Kidney epithelial cell (primary cell): Measurements from ENCODE around the gene UBE2Q1. TPM values are rescaled to one million over a fixed set of nuclear protein-coding genes. Genes with fewer than 3 reads are reported as not detected.

Experiments
- DNase-seq: peaks from one replicate; pipeline ENCODE4 v3.0.0-alpha.2; 2010; ENCODE audit warnings: low read depth
- H3K27me3 ChIP-seq: 2 replicates; pipeline ENCODE4 v1.6.0; 2011; ENCODE audit warnings: low read length; ENCODE audit not compliant: control insufficient read depth, insufficient read depth
- H3K36me3 ChIP-seq: 2 replicates; pipeline ENCODE4 v1.5.1; 2011; ENCODE audit warnings: low read length; ENCODE audit not compliant: control insufficient read depth, insufficient read depth
- H3K4me3 ChIP-seq: 2 replicates; pipeline ENCODE4 v1.5.1; 2011; ENCODE audit warnings: low read depth, mild to moderate bottlenecking, control low read depth, low read length
- total RNA-seq: library from RNA; depleted of rRNA; stranded (reverse); fragments of >200 nt; gene quantifications from 2 replicates; pipeline ENCODE4 v1.2.3, GENCODE V29; 2015
- TF ChIP-seq, protein P1 (sequence below): IDR thresholded peaks from 2 replicates; pipeline ENCODE4 v1.5.1; 2011; ENCODE audit warnings: mild to moderate bottlenecking, moderate library complexity, low read length, control low read depth, inconsistent platforms; ENCODE audit not compliant: insufficient read depth, poor library complexity, severe bottlenecking

UBE2Q1 gene
- total RNA-seq, 1 donor from 2014 or later = 42.7 TPM

DNA sequence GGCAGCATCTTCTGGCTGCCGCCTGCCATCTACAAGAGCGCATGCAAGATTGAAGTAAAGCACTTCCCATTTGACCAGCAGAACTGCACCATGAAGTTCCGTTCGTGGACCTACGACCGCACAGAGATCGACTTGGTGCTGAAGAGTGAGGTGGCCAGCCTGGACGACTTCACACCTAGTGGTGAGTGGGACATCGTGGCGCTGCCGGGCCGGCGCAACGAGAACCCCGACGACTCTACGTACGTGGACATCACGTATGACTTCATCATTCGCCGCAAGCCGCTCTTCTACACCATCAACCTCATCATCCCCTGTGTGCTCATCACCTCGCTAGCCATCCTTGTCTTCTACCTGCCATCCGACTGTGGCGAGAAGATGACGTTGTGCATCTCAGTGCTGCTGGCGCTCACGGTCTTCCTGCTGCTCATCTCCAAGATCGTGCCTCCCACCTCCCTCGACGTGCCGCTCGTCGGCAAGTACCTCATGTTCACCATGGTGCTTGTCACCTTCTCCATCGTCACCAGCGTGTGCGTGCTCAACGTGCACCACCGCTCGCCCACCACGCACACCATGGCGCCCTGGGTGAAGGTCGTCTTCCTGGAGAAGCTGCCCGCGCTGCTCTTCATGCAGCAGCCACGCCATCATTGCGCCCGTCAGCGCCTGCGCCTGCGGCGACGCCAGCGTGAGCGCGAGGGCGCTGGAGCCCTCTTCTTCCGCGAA, 12.9 kb upstream of the UBE2Q1 start:
- no peak for DNase-seq
- Histone ChIP-seq H3K4me3 (no peak overlapping the region), H3K36me3 (no peaks in the 10 kb centered on the region), H3K27me3 (peaks cover 31% of the 10 kb centered on the region)
- TF ChIP-seq, protein P1, sequence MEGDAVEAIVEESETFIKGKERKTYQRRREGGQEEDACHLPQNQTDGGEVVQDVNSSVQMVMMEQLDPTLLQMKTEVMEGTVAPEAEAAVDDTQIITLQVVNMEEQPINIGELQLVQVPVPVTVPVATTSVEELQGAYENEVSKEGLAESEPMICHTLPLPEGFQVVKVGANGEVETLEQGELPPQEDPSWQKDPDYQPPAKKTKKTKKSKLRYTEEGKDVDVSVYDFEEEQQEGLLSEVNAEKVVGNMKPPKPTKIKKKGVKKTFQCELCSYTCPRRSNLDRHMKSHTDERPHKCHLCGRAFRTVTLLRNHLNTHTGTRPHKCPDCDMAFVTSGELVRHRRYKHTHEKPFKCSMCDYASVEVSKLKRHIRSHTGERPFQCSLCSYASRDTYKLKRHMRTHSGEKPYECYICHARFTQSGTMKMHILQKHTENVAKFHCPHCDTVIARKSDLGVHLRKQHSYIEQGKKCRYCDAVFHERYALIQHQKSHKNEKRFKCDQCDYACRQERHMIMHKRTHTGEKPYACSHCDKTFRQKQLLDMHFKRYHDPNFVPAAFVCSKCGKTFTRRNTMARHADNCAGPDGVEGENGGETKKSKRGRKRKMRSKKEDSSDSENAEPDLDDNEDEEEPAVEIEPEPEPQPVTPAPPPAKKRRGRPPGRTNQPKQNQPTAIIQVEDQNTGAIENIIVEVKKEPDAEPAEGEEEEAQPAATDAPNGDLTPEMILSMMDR = no peak

DNA sequence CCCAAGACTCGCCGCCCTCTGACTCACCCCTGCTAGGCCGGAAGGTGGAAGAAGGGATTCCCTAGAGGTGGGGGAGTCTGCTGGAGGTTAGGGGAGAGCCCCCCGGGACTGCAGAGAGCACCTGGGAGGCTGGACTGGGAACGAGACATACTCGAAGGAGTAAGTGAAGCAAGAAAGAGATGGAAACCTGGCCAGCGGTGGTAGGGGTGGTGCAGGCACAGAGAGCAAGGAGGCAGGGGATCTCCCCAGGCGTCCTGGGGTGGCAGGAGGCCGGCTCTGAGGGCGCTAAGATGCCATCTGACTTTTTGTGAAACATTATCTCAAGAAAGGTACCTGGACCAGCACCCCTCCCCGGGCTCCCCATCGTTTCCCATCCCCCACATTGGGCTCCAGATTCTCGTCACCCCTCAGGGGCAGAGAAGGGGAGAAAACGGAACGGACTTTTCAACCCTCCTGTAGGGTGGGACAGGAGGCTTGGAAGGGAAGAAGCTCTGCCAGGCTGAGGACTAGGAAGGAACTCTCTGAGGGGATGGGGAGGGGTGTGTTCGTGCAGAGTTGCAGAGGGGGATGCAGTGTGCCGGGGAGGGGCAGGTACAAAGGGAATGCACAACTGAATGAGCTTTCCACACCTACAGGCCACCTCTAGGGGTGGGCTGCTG, 9.8 kb upstream of the UBE2Q1 start:
- Histone ChIP-seq H3K4me3 (no peak overlapping the region), H3K36me3 (no peaks in the 10 kb centered on the region), H3K27me3 (peaks cover 35% of the 10 kb centered on the region)
- DNase-seq = no peak
- TF ChIP-seq, protein P1 = no peak

DNA sequence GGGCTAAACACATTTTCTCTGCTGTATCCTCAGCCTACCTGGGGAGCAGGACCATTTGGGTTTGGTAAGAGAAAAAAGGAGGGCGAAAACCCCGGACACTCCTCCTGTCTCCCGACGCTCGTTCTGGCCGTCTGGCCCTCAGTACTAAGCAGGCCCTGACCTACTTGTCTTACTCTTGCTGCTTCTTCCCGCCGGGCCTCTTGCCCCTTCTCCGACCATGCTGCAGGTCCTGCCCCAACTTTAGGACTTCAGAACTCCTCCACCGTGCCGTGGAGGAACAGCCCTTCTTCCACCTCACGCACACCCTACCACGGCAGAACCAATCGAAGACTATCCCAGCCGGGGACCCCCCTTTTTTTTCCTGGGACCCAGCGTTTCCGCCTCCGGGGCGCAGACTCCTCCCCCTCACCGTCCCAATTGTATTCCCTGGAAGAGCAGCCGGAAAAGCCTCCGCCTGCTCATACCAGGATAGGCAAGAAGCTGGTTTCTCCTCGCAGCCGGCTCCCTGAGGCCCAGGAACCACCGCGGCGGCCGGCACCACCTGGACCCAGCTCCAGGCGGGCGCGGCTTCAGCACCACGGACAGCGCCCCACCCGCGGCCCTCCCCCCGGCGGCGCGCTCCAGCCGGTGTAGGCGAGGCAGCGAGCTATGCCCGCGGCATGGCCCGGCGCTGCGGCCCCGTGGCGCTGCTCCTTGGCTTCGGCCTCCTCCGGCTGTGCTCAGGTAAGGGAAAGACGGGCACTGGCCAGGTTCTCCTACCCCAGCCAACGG, 9.1 kb upstream of the UBE2Q1 start, which contains the start of gene CHRNB2:
CHRNB2 (plus strand) TSS at position 393 of the 771 bp plus-strand sequence; CDS start at position 660, 267 bp downstream.
- Histone ChIP-seq H3K4me3 (no peak within 1 kb of the TSS), H3K36me3 (no peaks in the 10 kb centered on the region), H3K27me3 (peaks cover 35% of the 10 kb centered on the region)
- TF ChIP-seq, protein P1 = no peak
- no peak for DNase-seq

DNA sequence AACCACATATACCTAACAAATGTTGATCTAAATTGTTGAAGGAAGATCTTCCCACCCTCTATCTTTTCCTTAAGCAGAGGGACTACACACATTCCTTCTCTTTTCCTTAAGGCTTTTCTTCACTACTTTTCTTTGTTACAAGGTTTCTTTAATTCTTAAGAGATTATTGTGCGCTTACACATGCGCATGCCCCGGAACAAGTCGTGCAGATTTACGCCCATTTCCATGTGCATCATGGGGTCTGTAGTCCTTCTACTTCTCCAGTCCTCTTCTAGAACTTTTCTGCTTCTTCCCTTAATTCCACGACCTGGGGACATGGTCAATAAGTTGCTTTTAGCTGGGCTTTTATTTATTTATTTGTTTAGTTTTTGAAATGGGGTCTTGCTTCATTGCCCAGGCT, 7.4 kb upstream of the UBE2Q1 start:
- DNase-seq = no peak
- TF ChIP-seq, protein P1 = no peak
- Histone ChIP-seq H3K4me3 (no peak overlapping the region), H3K36me3 (no peaks in the 10 kb centered on the region), H3K27me3 (peaks cover 35% of the 10 kb centered on the region)

DNA sequence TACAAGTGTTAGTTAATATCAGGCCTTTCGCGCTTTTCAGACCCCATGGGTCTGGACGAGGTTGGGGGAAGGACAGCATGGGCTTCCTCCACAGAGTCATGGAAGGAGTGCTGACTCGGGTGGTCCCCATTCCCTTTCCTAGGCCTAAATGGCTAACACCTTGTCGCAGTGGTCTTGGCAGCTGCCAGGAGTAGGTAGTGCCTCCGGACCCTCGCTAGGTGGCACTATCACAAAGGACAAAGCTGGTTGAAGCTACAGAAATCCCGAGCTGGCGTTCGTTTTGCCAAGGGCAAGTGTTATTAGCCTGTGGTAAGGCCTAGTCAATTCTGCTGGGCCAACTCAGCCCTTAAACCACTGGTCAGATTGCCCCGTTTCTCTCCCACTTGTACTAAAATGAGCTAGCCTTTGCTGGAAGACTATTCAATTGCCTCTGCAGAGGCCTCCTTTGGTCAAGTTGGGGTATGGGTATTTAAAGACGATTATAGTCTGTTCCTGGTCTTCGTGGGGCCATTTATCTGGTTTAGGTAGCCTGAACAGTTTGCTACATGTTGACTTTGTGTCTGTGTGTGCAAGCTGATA, 1.1 kb upstream of the UBE2Q1 start:
- no peaks in the 10 kb centered on the region for H3K27me3 ChIP-seq
- TF ChIP-seq, protein P1 = peak; percentile 90

More for the DNA sequence above, 1.1 kb upstream of the UBE2Q1 start:
- no peaks in the 10 kb centered on the region for H3K36me3 ChIP-seq
- peak overlapping the region; percentile 85 for H3K4me3 ChIP-seq
- peak; percentile 65 for DNase-seq
